ENCODE measurements around the gene PELI1.
"Not testable (repeated sequence)": the region's sequence is repeated elsewhere in the genome, so short reads cannot be mapped to it uniquely, and the experiment has no call there.

PELI1 gene

DNA sequence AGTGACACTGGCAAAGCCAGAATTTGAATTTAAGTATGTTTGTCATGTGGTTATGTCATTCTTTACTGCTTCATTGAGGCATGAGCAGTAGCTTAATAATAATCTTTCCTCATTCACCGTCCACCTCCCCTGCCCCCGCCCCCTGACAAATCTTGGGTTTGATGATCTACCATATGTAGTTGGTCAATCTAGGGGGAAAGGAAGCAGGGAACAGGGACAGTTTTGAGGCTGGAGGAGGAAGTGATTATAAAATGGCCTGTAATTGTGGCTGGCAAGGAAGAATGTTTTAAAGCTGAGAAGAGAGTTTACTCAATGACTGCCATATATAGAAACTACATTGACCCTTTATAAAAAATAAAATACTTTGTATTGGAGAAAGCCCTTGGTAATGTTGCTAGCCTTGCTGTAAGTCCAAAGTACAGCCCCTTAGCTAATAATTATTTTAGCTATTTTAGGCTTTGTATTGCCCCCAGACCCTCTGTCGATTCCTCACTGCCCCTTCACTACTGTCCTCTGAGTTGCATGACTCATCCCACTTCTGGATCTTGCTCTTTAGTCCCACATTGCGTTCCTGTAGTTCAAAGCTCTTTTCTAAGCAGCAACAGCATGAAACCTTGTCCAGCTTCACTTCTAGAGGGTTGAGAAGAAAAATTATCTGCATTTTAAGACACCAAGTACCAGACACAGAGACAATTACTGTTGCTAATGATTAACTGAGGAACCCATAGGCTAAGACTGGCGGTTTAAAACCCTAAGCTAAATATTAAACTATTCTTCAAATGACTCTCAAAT lies 38.4 kb downstream of the PELI1 start:
- Mint-ChIP-seq H3K4me3 (no peak overlapping the region), H3K4me1 (ENCODE audit: low read depth) (peaks cover 41% of the 10 kb centered on the region), H3K27me3 (ENCODE audit: low read depth) (no peaks in the 10 kb centered on the region), H3K36me3 (ENCODE audit: low read depth) (peaks cover 43% of the 10 kb centered on the region), H3K9me3 (no peaks in the 10 kb centered on the region), H3K27ac (no peak overlapping the region)
- no peak for DNase-seq (ENCODE audit: low spot score)

DNA sequence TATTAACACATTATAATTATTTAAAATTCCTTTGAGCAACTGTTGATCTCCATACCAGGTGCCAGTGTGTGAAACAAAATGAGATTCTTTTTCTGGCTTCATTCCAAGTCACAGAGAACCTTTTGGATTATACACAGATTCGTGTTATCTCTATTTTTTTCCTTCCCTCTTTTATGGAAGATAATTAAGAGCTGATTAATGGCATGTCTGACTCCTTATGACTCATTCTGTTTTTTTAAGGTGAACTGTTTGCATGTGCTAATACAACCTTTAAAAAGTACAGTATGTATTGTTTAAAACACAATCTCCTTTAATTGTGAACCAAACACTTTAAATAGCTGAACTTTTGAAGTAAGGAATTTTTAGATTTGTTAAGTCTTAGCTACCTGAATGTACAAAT lies 39.3 kb downstream of the PELI1 start:
- Mint-ChIP-seq H3K27me3 (ENCODE audit: low read depth) (no peaks in the 10 kb centered on the region), H3K4me1 (ENCODE audit: low read depth) (peaks cover 37% of the 10 kb centered on the region), H3K27ac (no peak overlapping the region), H3K4me3 (no peak overlapping the region), H3K9me3 (no peaks in the 10 kb centered on the region), H3K36me3 (ENCODE audit: low read depth) (peaks cover 40% of the 10 kb centered on the region)
- DNase-seq (ENCODE audit: low spot score) = no peak

DNA sequence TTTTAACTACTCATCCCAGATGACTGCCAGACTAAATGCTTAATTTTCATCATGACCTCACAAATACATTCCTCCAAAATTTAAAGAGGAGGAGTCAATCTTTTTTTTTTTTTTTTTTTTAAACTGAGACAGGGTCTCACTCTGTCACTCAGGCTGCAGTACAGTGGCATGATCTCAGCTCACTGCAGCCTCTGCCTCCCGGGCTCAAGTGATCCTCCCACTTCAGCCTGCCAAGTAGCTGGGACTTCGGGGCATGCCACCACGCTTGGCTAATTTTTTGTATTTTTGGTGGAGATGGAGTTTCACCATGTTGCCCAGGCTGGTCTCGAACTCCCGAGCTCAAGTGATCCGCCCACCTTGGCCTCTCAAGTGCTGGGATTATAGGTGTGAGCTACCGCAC lies 41.5 kb downstream of the PELI1 start:
- not testable (repeated sequence) for DNase-seq (ENCODE audit: low spot score); H3K27me3 Mint-ChIP-seq (ENCODE audit: low read depth); H3K27ac Mint-ChIP-seq; H3K4me3 Mint-ChIP-seq; H3K9me3 Mint-ChIP-seq
- peaks cover 55% of the 10 kb centered on the region for H3K36me3 Mint-ChIP-seq (ENCODE audit: low read depth)
- H3K4me1 Mint-ChIP-seq (ENCODE audit: low read depth) = peaks cover 37% of the 10 kb centered on the region

DNA sequence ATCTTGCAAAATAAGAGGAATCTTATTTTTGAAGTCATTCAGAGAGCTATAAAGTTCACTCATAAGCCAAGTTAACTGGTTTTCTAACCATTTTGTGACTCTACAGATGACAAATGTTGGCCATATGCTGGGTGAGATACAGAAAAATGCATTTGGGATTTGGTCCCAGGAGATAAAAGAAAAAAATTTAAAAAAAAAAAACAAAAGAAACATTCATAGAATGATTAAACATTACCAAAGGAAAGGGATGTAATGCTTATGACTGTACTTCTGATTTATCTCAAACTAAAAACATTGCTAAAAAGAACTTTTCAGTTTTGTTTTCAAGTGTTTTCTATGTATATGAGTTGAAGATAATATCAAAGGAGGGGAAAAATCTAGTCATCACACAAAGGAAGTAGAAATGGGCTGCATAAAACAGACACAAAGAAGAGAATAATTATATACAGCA lies 43.1 kb downstream of the PELI1 start:
- H3K36me3 Mint-ChIP-seq (ENCODE audit: low read depth) = peaks cover 54% of the 10 kb centered on the region
- H3K9me3 Mint-ChIP-seq = peaks cover 4% of the 10 kb centered on the region
- H3K4me1 Mint-ChIP-seq (ENCODE audit: low read depth) = peaks cover 34% of the 10 kb centered on the region
- no peak for DNase-seq (ENCODE audit: low spot score)
- H3K27me3 Mint-ChIP-seq (ENCODE audit: low read depth) = no peaks in the 10 kb centered on the region
- peak overlapping the region; percentile 47 for H3K4me3 Mint-ChIP-seq
- peak overlapping the region; percentile 90 for H3K27ac Mint-ChIP-seq

DNA sequence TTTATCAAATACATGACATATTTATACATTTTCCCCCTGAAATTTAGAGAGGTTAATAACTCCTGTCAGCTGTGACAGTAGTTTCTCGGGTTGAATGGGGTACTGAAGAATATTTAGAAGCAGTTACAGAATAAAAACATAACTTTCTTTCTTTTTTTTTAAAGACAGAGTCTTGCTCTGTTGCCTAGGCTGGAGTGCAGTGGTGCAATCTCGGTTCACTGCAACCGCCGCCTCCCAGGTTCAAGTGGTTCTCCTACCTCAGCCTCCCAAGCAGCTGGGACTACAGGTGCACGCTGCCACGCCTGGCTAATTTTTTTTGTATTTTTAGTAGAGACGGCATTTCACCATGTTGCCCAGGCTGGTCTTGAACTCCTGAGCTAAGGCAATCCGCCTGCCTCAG lies 43.6 kb downstream of the PELI1 start:
- H3K4me1 Mint-ChIP-seq (ENCODE audit: low read depth) = peaks cover 30% of the 10 kb centered on the region
- H3K36me3 Mint-ChIP-seq (ENCODE audit: low read depth) = peaks cover 55% of the 10 kb centered on the region
- DNase-seq (ENCODE audit: low spot score); H3K9me3 Mint-ChIP-seq; H3K27me3 Mint-ChIP-seq (ENCODE audit: low read depth): not testable (repeated sequence)
- H3K27ac Mint-ChIP-seq = peak overlapping the region; percentile 90
- peak overlapping the region; percentile 47 for H3K4me3 Mint-ChIP-seq

DNA sequence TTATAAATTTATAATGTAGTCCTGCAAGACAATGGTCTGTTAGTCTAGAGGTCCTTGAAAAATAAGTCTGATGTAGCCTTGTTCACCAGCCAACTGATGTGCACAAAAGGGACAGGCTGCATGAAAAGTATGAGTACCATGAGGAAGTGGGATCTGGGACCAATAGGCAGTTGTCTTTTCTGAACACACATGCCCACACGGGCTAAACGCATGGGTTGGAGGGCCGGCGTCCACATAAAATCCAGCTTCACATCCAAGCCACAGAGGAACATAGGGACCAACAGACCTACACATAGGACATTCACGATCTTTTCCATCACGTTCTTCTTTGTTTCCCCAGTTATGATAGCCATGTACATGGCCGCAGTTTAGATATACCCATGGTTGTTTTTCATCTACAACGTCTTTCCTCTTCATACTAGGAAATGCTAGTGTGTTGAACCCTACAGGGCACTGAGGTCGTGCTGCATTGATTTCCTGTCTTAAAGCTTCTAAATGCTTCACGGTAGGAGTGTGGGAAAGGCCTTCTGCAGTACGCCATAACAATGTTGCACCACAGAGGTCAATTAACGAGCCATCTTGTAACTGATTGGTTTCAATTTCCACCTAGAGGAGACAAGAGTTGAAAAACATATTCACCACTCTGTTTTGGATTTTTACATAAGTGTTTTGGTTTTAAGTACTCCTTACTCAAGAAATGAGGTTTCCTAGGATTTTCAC lies 49.4 kb downstream of the PELI1 start:
- Mint-ChIP-seq H3K9me3 (peaks cover 7% of the 10 kb centered on the region), H3K27me3 (ENCODE audit: low read depth) (no peaks in the 10 kb centered on the region), H3K4me3 (no peak overlapping the region), H3K4me1 (ENCODE audit: low read depth) (peaks cover 13% of the 10 kb centered on the region), H3K27ac (no peak overlapping the region), H3K36me3 (ENCODE audit: low read depth) (peaks cover 62% of the 10 kb centered on the region)
- no peak for DNase-seq (ENCODE audit: low spot score)

DNA sequence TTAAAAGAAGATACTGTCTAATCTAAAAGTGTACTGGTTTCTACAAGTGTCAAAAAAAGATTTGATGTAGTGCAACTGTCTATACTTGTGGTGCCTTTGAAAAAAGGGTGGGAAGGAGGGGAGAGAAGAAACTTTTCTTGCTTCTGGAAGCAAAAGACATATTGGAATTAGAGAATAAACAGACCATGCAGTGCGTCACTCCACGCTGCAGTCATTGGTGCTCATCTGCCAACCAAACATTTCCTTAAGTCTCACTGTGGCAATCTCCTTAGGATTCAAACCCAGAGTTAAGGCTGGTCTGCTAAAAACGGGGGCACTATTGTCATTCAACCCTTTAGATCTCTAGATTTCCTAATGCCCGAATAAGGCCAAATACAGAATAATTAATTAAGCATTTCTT lies 50.9 kb downstream of the PELI1 start:
- H3K4me3 Mint-ChIP-seq = no peak overlapping the region

DNA sequence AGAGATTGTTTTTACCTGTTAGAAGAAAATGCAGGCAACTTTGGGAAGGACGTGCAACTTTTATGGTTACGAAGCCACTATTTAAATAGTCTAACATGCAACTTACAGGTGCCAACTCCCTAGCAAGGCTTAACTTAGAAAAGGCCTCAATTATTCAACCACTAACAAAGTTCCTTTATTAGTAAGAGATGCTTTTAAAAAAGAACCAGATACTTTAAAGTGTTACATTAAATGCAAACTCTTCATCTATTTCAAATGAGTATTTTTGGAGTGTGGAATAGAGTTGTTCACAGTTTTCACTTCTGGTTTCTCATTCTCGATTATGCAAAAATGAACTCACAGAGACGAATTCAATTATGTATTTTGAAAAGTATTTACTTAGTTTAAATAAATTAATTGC lies 51.7 kb downstream of the PELI1 start:
- Mint-ChIP-seq H3K4me3 (no peak overlapping the region), H3K36me3 (ENCODE audit: low read depth) (peaks cover 42% of the 10 kb centered on the region), H3K27ac (no peak overlapping the region), H3K27me3 (ENCODE audit: low read depth) (no peaks in the 10 kb centered on the region), H3K9me3 (peaks cover 7% of the 10 kb centered on the region), H3K4me1 (ENCODE audit: low read depth) (peaks cover 4% of the 10 kb centered on the region)
- no peak for DNase-seq (ENCODE audit: low spot score)

More for the DNA sequence above, 50.9 kb downstream of the PELI1 start:
- H3K4me1 Mint-ChIP-seq (ENCODE audit: low read depth) = peaks cover 4% of the 10 kb centered on the region
- no peaks in the 10 kb centered on the region for H3K27me3 Mint-ChIP-seq (ENCODE audit: low read depth)
- H3K27ac Mint-ChIP-seq = no peak overlapping the region
- peaks cover 48% of the 10 kb centered on the region for H3K36me3 Mint-ChIP-seq (ENCODE audit: low read depth)
- DNase-seq (ENCODE audit: low spot score) = no peak
- peaks cover 7% of the 10 kb centered on the region for H3K9me3 Mint-ChIP-seq

DNA sequence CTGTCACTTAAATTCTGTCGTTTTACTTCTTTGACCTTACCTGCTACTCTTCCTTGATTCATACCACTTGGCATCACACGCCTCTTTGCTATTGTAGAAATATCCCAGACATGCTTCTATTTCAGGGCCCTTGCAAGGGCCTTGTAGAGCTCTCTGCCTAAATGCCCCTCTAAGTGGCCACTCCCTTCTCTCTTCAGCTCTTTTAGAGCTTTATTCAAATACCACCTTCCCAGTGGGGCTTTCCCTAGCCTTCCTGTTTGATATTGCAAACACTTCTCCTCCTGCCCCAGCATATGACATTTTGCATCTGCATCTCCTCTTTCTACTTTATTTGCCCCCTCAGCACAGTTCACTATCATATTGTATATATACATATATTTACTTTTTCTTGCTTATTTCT lies 54.0 kb downstream of the PELI1 start:
- Mint-ChIP-seq H3K4me1 (ENCODE audit: low read depth) (peaks cover 2% of the 10 kb centered on the region), H3K27ac (no peak overlapping the region), H3K27me3 (ENCODE audit: low read depth) (peaks cover 3% of the 10 kb centered on the region), H3K4me3 (no peak overlapping the region), H3K9me3 (no peaks in the 10 kb centered on the region), H3K36me3 (ENCODE audit: low read depth) (peaks cover 25% of the 10 kb centered on the region)
- DNase-seq (ENCODE audit: low spot score) = no peak

DNA sequence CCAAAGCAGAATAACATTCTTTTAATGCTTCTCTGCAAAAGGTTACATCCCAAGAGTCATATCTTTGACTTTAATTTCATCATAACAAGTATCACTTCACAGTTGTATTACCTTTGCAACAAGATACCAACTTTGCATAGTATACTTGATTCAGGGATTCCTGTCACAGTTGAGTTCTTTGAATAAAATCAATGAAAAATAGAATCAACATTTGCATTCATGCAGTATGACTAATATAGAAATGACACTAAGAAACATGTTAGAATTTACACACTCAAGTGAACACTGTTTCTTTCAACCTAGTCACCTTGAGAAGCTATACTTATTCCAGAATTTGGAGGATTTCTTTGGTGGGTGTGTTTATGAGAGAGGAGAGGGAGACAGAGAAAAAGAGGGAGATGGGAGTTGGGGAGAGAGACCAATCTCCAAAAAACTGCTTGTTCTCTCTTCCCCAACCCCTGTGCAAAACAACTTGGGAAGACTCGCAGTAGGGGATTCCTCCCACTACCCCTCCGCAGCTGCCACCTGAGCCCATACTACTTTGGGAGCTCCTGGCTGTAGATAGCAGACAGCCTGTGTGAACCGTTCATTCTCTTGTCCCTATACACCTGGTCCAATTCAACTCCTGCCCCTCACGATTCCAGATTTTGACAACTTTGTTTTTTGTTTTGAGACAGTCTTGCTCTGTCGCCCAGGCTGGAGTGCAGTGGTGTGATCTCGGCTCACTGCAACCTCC lies 57.7 kb downstream of the PELI1 start:
- peaks cover 15% of the 10 kb centered on the region for H3K27me3 Mint-ChIP-seq (ENCODE audit: low read depth)
- no peak overlapping the region for H3K27ac Mint-ChIP-seq
- DNase-seq (ENCODE audit: low spot score) = no peak
- H3K4me1 Mint-ChIP-seq (ENCODE audit: low read depth) = peaks cover 2% of the 10 kb centered on the region
- H3K9me3 Mint-ChIP-seq = no peaks in the 10 kb centered on the region
- H3K36me3 Mint-ChIP-seq (ENCODE audit: low read depth) = peaks cover 6% of the 10 kb centered on the region
- no peak overlapping the region for H3K4me3 Mint-ChIP-seq

DNA sequence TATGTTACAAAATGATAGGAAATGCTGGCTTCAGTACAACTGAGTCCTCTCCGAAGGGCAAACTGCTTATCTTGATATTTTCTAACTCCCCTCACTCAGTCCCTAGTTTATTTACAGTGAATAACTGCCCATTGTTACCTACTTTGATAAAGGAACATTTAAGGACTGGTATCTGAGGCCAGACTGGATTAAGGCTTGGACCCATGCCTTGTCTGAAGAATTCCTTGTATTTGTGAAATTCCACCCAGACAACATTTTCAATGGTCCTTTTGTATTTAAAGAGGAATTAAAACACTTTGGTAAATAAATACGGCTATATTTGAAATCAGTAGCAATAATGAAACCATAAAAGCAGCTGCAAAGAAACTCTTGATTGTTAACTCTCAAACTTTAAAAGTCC lies 58.3 kb downstream of the PELI1 start:
- Mint-ChIP-seq H3K4me3 (no peak overlapping the region), H3K27me3 (ENCODE audit: low read depth) (peaks cover 19% of the 10 kb centered on the region), H3K9me3 (no peaks in the 10 kb centered on the region), H3K27ac (no peak overlapping the region), H3K36me3 (ENCODE audit: low read depth) (no peaks in the 10 kb centered on the region), H3K4me1 (ENCODE audit: low read depth) (peaks cover 2% of the 10 kb centered on the region)
- no peak for DNase-seq (ENCODE audit: low spot score)

DNA sequence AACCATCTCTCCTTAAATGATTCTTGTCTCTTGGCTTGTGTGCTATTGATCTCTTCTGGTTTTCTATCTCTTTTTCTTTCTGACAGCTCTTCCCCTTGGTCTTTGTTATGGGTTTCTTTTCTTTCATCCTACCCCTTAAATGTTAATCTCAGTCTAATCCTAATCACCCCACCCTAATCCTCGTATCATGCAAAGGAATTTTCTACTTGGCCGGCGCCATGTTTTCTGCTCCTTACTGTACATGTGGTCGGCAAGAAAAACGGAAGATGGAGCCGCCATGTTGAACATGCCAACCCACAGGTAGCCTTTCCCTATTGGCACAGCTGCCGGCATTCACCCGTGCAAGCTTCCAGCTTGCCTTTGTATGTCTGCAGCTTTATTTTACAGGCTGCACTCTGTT lies 63.2 kb downstream of the PELI1 start:
- H3K4me1 Mint-ChIP-seq (ENCODE audit: low read depth) = no peaks in the 10 kb centered on the region
- no peaks in the 10 kb centered on the region for H3K9me3 Mint-ChIP-seq
- DNase-seq (ENCODE audit: low spot score) = no peak
- no peak overlapping the region for H3K4me3 Mint-ChIP-seq
- no peaks in the 10 kb centered on the region for H3K36me3 Mint-ChIP-seq (ENCODE audit: low read depth)
- H3K27me3 Mint-ChIP-seq (ENCODE audit: low read depth) = peaks cover 26% of the 10 kb centered on the region
- H3K27ac Mint-ChIP-seq = no peak overlapping the region

DNA sequence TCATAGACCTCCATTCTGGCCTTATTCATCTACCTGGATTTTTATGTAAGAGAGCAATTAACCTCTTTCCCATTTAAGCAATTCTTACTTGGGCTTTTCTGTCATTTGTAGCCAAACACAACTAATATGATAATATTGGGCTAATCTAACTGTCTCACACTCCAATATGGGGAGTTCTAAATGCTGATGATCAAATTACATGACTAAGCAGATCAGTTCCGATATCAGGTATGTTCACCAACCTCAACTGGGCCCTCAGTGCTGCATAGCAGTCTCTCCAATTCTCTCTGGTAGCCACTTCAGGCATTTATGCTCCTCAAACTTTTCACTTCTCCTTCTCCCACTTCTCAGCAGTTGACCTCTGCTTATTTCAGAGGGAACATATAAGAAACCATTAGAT lies 64.0 kb downstream of the PELI1 start:
- peaks cover 26% of the 10 kb centered on the region for H3K27me3 Mint-ChIP-seq (ENCODE audit: low read depth)
- no peaks in the 10 kb centered on the region for H3K4me1 Mint-ChIP-seq (ENCODE audit: low read depth)
- no peak overlapping the region for H3K4me3 Mint-ChIP-seq
- no peaks in the 10 kb centered on the region for H3K36me3 Mint-ChIP-seq (ENCODE audit: low read depth)
- DNase-seq (ENCODE audit: low spot score) = no peak
- H3K9me3 Mint-ChIP-seq = no peaks in the 10 kb centered on the region
- no peak overlapping the region for H3K27ac Mint-ChIP-seq

DNA sequence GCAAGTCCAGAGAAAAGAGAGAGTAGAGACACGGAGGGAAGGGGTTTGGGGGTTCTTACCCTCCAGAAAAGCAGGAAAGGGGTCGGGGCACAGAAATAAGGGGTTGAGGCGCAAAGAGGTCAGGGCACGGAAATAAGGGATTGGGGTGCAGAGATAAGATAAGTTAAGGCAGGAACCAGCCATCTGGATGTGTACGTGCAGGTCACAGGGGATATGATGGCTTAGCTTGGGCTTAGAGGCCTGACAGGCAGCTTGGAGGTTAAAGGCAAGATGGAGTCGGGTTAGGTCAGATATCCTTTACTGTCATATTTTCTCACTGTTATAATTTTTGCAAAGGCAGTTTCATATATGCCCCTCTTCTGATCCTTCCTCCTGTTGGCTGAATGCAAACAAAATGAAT lies 64.5 kb downstream of the PELI1 start:
- H3K9me3 Mint-ChIP-seq; H3K36me3 Mint-ChIP-seq (ENCODE audit: low read depth); H3K4me3 Mint-ChIP-seq; DNase-seq (ENCODE audit: low spot score); H3K27ac Mint-ChIP-seq; H3K4me1 Mint-ChIP-seq (ENCODE audit: low read depth): not testable (repeated sequence)
- H3K27me3 Mint-ChIP-seq (ENCODE audit: low read depth) = peaks cover 24% of the 10 kb centered on the region

Measured in T-helper 2 cell treated with Interferon-gamma antibody and Interleukin-4, amounts not matched to agents 5 μg/mL and 100 μg/mL, for 36 hours (primary cell).